Astrocyte of the cerebellum (primary cell): ENCODE measurements around the gene ZNF324.

ENCODE experiments used
- DNase-seq: peaks from one replicate; pipeline ENCODE4 v3.0.0-alpha.2; 2011; ENCODE audit warnings: low read depth
- H3K4me3 ChIP-seq: 2 replicates; pipeline ENCODE4 v1.5.1; 2011; ENCODE audit warnings: mild to moderate bottlenecking, low read depth, low read length, moderate library complexity
- CTCF ChIP-seq: IDR thresholded peaks from 2 replicates; pipeline ENCODE4 v1.5.1; 2012; ENCODE audit warnings: low read length, low read depth, moderate library complexity, mild to moderate bottlenecking; ENCODE audit errors: missing control alignments
- in situ Hi-C: cut with HindIII; loops from 2 replicates; pipeline ENCODE4 v1.10.0; 2017; ENCODE audit warnings: low sequenced_read_pairs

Gene ZNF324

DNA sequence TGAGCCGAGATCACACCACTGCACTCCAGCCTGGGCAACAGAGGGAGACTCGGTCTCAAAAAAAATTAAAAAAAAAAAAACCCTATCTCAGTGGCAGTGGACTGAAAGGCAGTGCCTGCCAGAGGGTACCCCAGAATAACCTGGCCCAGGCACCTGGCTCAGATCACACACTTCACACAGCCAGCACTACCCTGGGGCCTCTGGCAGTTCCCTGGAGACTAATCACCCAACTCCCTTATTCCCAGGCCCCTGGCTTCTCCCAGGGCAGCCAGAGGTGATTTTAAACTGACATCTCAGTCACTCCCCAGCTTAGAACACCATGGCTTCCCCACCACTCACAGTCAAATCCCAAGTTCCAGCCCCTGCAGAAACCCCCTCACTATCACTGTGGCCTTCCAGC is 48.4 kb downstream of the ZNF324 start:
- H3K4me3 ChIP-seq = no peak overlapping the region
- DNase-seq = no peak
- no peak for TF ChIP-seq CTCF

GRCh38 chr19:58516246-58516836 is 49.5 kb downstream of the ZNF324 start:
- no peak for TF ChIP-seq CTCF
- H3K4me3 ChIP-seq = no peak overlapping the region
- in situ Hi-C loops = no loop called here
- no peak for DNase-seq

More for the DNA sequence above, 48.4 kb downstream of the ZNF324 start:
- in situ Hi-C loops = no loop called here

- no peak for TF ChIP-seq CTCF
- DNase-seq = no peak
- in situ Hi-C loops = no loop called here
- H3K4me3 ChIP-seq = no peak overlapping the region
Observed at GRCh38 chr19:58516964-58517833, 50.3 kb downstream of the ZNF324 start.

DNA sequence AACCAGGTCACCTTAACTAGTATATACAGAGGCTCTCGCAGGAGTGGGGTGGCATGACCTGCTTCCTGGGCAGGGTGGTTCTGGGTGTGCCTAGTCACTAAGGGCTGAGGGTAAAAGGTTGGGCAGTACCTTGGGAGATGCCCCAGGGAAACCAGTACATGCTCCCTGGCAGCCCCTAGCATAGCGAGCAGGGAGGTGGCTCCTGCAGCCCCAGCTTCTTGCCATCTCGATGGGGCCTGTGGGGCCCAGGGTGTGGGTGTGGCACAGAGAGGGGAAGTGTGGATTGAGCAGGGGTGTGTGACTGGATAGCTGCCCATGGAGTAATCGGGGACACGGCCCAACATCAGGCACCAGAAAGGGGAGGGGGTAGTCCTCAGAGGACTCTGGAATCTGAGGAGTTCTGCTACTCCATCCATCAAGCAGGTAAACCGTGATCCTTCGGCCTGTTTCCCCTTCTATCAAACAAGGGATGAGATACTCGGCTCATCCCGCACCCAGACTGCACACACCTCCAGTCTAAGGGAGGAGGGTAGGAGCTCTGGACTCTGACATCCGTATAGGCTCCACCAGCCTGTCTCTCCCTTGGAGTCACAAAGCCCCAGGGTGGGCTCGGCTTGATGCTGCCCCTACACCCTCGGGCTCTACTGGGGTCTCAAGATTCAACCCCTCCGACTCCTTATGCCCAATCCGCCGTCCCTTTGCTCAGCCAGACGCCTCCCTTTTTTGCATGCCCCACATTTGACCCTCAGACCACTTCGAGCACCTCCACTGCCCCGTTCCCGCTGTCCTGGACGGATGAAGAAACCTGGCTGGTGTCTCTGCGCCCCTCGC is 51.6 kb downstream of the ZNF324 start:
- H3K4me3 ChIP-seq = peak overlapping the region; percentile 71
- in situ Hi-C loops = no loop called here
- TF ChIP-seq CTCF = no peak
- DNase-seq = no peak

- no peak for DNase-seq
- peak overlapping the region; percentile 71 for H3K4me3 ChIP-seq
- TF ChIP-seq CTCF = peak; percentile 86
- in situ Hi-C loops = no loop called here
Observed at GRCh38 chr19:58519087-58519354, 52.1 kb downstream of the ZNF324 start.

DNA sequence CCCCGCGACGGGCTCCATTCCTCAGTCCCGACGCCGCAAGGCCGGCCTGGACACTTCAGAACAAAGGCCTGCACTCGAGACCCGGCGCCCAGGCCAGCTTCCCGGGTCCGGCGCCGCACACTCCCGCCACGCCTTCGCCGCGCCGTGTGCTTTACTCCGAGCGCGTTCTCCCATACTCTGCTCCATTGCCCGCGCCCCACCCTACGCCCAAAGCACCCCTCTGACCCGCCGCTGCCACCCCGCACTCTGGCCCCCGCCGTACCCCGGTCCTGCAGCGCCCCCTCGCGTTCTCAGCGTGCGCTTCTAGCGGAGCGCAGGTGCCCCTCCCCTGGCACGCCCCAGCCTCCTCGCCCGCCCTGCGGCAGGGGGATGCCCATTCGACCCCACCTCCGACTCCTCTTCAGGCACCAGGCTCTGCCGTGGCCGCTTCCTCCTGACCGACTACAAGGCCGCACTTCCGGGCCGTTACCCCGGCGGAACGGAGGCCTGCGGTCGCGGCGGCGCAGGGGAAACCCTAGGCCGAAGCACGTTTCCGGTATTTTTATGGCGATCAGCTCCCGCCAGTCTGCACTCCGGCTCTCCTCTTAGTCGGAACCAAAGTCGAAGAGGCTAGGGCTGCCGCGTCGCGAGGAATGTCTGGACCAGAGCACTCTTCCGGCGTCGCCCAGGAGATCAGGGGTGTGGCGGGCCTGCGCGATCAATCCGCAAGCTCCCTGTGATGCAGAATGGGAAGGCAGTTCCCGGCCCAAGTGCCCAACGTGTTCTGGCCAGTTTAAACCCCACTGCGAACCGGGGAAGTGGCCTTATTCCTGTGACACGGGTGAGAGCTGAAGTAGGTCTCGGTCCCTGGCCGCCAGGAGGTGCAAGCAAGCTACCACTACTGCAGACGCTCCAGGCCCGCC is 52.7 kb downstream of the ZNF324 start, which contains the start of gene ZBTB45:
TSS of gene ZBTB45 (minus strand) at position 456 of the 902 bp plus-strand sequence. CDS start 2,137 bp downstream, outside the sequence.
- H3K4me3 ChIP-seq = peak within 1 kb of the TSS; percentile 71
- in situ Hi-C loops = no loop called here
- peak; percentile 91 for DNase-seq
- peak; percentile 68 for TF ChIP-seq CTCF
